Heart right ventricle (tissue), 16 donors: ENCODE data around the gene RALGAPA2. TPM values are rescaled to one million over a fixed set of nuclear protein-coding genes. Genes with fewer than 3 reads are reported as not detected.

Experiments used
- ATAC-seq, 8 donors: fragments of 200-7000 bp; cut with Tn5 transposase; one replicate each; pipeline ENCODE4 v1.9.1; 2020; ENCODE audit warnings: mild to moderate bottlenecking in 8 of 8, moderate library complexity in 8 of 8, moderate number of reproducible peaks in 1 of 8
- DNase-seq, 2 donors: peaks; one replicate each; pipeline ENCODE4 v3.0.0-alpha.2; 2020
- H3K27ac ChIP-seq, 10 donors: fragments of 200-600 bp; sonication (generic) in 2 of 10; one replicate each; pipeline versions ENCODE4 v1.5.0 to v1.8.0; 2020 to 2022; ENCODE audit warnings: mild to moderate bottlenecking in 3 of 10
- H3K27me3 ChIP-seq, 7 donors: fragments of 200-600 bp; one replicate each; pipeline ENCODE4 v1.8.0; 2021 to 2022; ENCODE audit warnings: mild to moderate bottlenecking in 2 of 7
- H3K36me3 ChIP-seq, 9 donors: fragments of 200-600 bp; sonication (generic) in 1 of 9; one replicate each; pipeline versions ENCODE4 v1.5.0 to v1.8.0; 2020 to 2022; ENCODE audit warnings: mild to moderate bottlenecking in 2 of 9
- H3K4me1 ChIP-seq, 9 donors: fragments of 200-600 bp; sonication (generic) in 1 of 9; one replicate each; pipeline versions ENCODE4 v1.5.0 to v1.8.0; 2020 to 2022; ENCODE audit warnings: mild to moderate bottlenecking in 4 of 9
- H3K4me3 ChIP-seq, 10 donors: fragments of 200-600 bp; sonication (generic) in 2 of 10; one replicate each; pipeline versions ENCODE4 v1.5.0 to v1.8.0; 2020 to 2022; ENCODE audit warnings: mild to moderate bottlenecking in 7 of 10, moderate library complexity in 2 of 10
- H3K9me3 ChIP-seq, 11 donors: fragments of 200-600 bp in 10 of 11; sonication (generic) in 2 of 11; one replicate each; pipeline versions ENCODE4 v1.5.0 to v1.8.0; 2013 to 2022; ENCODE audit warnings: mild to moderate bottlenecking in 2 of 11, control low read depth in 1 of 11, moderate library complexity in 1 of 11
- CTCF ChIP-seq, 9 donors: fragments of 200-600 bp; sonication (generic) in 2 of 9; IDR thresholded peaks; one replicate each; pipeline versions ENCODE4 v1.5.0 to v1.8.0; 2021 to 2022; ENCODE audit warnings: antibody characterized with exemption in 9 of 9, mild to moderate bottlenecking in 5 of 9, moderate library complexity in 1 of 9
- WGBS, 2 donors: extraction: QIAGEN DNeasy Blood & Tissue Kit; methylation state at CpG; one replicate each; pipeline ENCODE4 v1.1.7; 2013; ENCODE audit warnings: inconsistent platforms in 1 of 2; 5-methylcytosine and 5-hydroxymethylcytosine counted together
- intact Hi-C, 10 donors: fragments of 100-400 bp; cut with DNase I; formaldehyde crosslinking; loops; one replicate each; pipeline versions ENCODE4 v1.11.1 to v1.14.2; 2022
- polyA plus RNA-seq, 2 donors: library from polyadenylated mRNA; stranded (reverse); fragments of 200-250 nt; gene quantifications; one replicate each; pipeline ENCODE4 v1.2.3, GENCODE V29; 2013
- total RNA-seq, 10 donors: library from RNA; stranded (reverse); fragmentation: NEBNext Ultra II Directional in 3 of 10; extraction: Animal tissue kit (Norgen Biotek cat#: 25700) in 3 of 10; gene quantifications; one replicate each; pipeline versions ENCODE4 v1.2.1 to v1.2.4, GENCODE V29; 2021 to 2023
- donor health status: Arrhythmogenic right ventricular cardiomyopathy.
- donor health status: ischemic (EF 13 %, LVEDD 7.1; RV severe dilation, severe dysfunction).
- donor health status: healthy with polysubstance abuse.
- donor health status: DM: no; HTN: yes; CAD: no.
- donor health status: DM: no; HTN: no; CAD: no.
- donor health status: ischemic (EF 25% LVEDD 6.9; RV normal size, moderate dysfunction).
- donor health status: ischemic (EF 25% LVEDD 5.7; RV mildly dilated, moderate dysfunction).
- donor health status: healthy.
- donor health status: DM: yes; HTN: yes; CAD: no.
- donor health status: Ischemic cardiomyopathy.
- donor health status: ischemic (EF 35%, LVEDD 5.7; RV mildly dilated, moderate dysfunction).
- donor health status: nonischemic (EF 11% LVEDD 7.7; RV severe dilation, severe dysfunction).
- donor health status: DM: yes; HTN: yes; CAD: no.
- donor health status: PGD.
- donor health status: ischemic (EF 29% LVEDD 5.4; RV normal size, mild dysfunction).
- donor health status: nonischemic (EF 23%, LVEDD 6.1; RV moderate dilation, normal function).

The RALGAPA2 gene
- total and polyA plus RNA-seq, 12 donors, result 4.1 to 26.8 (median 18.2) TPM

- intact Hi-C loops, result no loop called here
- WGBS, 2 donors, result 86 to 93% methylated on average over 6 of the region's 6 CpGs
- no peaks in the 10 kb centered on the region for H3K9me3 ChIP-seq
- no peak for TF ChIP-seq CTCF (IDR thresholded peaks at IDR 0.05)
- no peak overlapping the region for H3K4me3 ChIP-seq
- DNase-seq (no peak), ATAC-seq (no peak)
- H3K27ac ChIP-seq, result no peak overlapping the region
- peaks cover 0 to 30% (median 3%) of the 10 kb centered on the region in 9 donors for H3K36me3 ChIP-seq
- H3K27me3 ChIP-seq, result no peaks in the 10 kb centered on the region
- H3K4me1 ChIP-seq, result peaks cover 0 to 5% (median 0%) of the 10 kb centered on the region in 9 donors
Observed at GRCh38 chr20:20657092-20657491, 55.4 kb downstream of the RALGAPA2 start.

- WGBS, 2 donors, result 92 to 93% methylated on average over 5 of the region's 5 CpGs
- Histone ChIP-seq H3K4me3 (no peak overlapping the region), H3K27ac (no peak overlapping the region), H3K4me1 (peaks cover 0 to 5% (median 0%) of the 10 kb centered on the region in 9 donors), H3K27me3 (no peaks in the 10 kb centered on the region), H3K36me3 (peaks cover 0 to 25% (median under 1%) of the 10 kb centered on the region in 9 donors), H3K9me3 (no peaks in the 10 kb centered on the region)
- DNase-seq, result no peak
- intact Hi-C loops, result no loop called here
- no peak for ATAC-seq
- no peak for TF ChIP-seq CTCF (IDR thresholded peaks at IDR 0.05)
Observed at GRCh38 chr20:20655883-20656282, 56.6 kb downstream of the RALGAPA2 start.

- intact Hi-C loops, result loop anchor here in 1 of 10 donors (10.0 kb wide), 1 partner anchor 435 kb away; no protein-coding TSS in a partner anchor
- TF ChIP-seq CTCF (IDR thresholded peaks at IDR 0.05), result no peak
- 96 to 99% methylated on average over 4 of the region's 4 CpGs for WGBS, 2 donors
- H3K4me3 ChIP-seq, result no peak overlapping the region
- no peaks in the 10 kb centered on the region for H3K27me3 ChIP-seq
- ATAC-seq (no peak), DNase-seq (no peak)
- peaks cover 0 to 3% (median 0%) of the 10 kb centered on the region in 9 donors for H3K4me1 ChIP-seq
- H3K9me3 ChIP-seq, result peaks cover 0 to 6% (median 0%) of the 10 kb centered on the region in 11 donors
- H3K27ac ChIP-seq, result no peak overlapping the region
- peaks cover 0 to 21% (median 0%) of the 10 kb centered on the region in 9 donors for H3K36me3 ChIP-seq
Observed at GRCh38 chr20:20649945-20650344, 62.5 kb downstream of the RALGAPA2 start.

GRCh38 chr20:20643927-20644326 lies 68.5 kb downstream of the RALGAPA2 start:
- H3K27me3 ChIP-seq, result no peaks in the 10 kb centered on the region
- peaks cover 0 to 20% (median 0%) of the 10 kb centered on the region in 9 donors for H3K4me1 ChIP-seq
- H3K27ac ChIP-seq, result no peak overlapping the region
- no peak overlapping the region for H3K4me3 ChIP-seq
- no peak for TF ChIP-seq CTCF (IDR thresholded peaks at IDR 0.05)
- H3K9me3 ChIP-seq, result peaks cover 0 to 6% (median 0%) of the 10 kb centered on the region in 11 donors
- no peak for DNase-seq
- WGBS, 2 donors, result 85 to 86% methylated on average over 3 of the region's 3 CpGs
- no peak for ATAC-seq
- H3K36me3 ChIP-seq, result peaks cover 0 to 24% (median 5%) of the 10 kb centered on the region in 9 donors
- intact Hi-C loops, result loop anchor here in 1 of 10 donors (10.0 kb wide), 1 partner anchor 441 kb away; no protein-coding TSS in a partner anchor
